C4-2B (cell line): ENCODE results near the gene GRIA4.

Experiments
- ZFX ChIP-seq: fragments of 450-650 bp; IDR thresholded peaks from 2 replicates; pipeline ENCODE4 v1.6.1; 2017
- TF ChIP-seq, protein P1 (sequence below): fragments of 450-650 bp; conservative IDR thresholded peaks from 2 replicates; pipeline ENCODE4 v1.5.1; 2017; ENCODE audit warnings: mild to moderate bottlenecking

DNA sequence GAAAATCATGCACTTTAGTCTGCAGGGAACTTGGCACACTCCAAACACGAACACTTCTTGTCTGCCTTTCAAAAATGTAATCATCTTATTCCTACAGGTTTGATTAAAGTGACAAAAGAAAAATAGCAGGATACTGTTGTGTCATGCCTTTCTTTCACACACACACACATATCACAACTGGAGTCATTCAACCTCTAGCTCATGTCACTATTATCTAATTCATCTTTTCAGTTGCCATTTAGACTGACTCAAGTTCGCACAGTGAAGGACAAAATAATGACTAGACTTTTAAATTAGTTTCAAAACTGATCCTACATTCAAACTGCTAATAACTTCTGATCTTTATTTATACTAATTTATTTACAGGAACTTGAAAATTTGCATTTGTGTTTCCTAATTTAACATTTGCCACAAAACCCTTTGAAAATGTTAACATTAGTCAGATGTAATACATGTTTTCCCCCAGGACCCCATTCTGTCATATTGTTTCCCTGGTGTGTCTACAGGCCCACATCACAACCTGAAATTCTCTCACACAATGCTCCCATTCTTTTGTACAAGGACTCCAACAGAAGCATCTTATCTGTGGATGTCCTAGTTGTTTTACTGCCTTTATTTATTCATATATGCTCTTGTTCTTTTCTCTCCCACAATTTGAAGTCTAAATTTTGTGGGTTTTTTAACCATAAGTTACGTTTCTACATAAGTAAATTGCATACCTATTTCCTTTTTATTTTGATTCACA is 171.1 kb downstream of the GRIA4 start:
- TF ChIP-seq, protein P1, sequence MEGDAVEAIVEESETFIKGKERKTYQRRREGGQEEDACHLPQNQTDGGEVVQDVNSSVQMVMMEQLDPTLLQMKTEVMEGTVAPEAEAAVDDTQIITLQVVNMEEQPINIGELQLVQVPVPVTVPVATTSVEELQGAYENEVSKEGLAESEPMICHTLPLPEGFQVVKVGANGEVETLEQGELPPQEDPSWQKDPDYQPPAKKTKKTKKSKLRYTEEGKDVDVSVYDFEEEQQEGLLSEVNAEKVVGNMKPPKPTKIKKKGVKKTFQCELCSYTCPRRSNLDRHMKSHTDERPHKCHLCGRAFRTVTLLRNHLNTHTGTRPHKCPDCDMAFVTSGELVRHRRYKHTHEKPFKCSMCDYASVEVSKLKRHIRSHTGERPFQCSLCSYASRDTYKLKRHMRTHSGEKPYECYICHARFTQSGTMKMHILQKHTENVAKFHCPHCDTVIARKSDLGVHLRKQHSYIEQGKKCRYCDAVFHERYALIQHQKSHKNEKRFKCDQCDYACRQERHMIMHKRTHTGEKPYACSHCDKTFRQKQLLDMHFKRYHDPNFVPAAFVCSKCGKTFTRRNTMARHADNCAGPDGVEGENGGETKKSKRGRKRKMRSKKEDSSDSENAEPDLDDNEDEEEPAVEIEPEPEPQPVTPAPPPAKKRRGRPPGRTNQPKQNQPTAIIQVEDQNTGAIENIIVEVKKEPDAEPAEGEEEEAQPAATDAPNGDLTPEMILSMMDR = no peak
- TF ChIP-seq ZFX = no peak
